Fibroblast of skin of right biceps (primary cell): ENCODE results near the gene SMARCA2.

Experiments used
- DNase-seq: peaks from one replicate; pipeline ENCODE4 v3.0.0-alpha.2; 2013

The SMARCA2 gene

DNA sequence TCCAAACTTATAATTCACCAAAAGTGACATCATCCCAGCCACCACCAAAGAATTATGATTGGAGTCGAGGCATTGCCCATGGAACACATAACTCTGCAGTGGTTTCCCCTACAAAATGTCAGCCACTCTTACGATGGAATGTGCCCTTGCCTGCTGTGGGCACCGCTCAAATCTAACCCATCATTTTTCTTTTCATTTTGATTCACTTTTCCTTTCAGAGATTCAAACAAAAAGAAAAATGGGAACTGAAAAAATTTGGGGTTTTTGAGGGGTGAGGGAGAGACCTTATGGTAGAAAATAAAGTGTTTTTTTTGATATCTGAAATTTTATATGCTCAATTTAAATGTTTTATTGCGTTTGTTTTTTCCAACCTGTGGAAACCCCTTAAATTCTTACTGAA is 28.1 kb downstream of the SMARCA2 start:
- DNase-seq = no peak

GRCh38 chr9:2043881-2044462 is 28.8 kb downstream of the SMARCA2 start:
- DNase-seq = no peak

DNA sequence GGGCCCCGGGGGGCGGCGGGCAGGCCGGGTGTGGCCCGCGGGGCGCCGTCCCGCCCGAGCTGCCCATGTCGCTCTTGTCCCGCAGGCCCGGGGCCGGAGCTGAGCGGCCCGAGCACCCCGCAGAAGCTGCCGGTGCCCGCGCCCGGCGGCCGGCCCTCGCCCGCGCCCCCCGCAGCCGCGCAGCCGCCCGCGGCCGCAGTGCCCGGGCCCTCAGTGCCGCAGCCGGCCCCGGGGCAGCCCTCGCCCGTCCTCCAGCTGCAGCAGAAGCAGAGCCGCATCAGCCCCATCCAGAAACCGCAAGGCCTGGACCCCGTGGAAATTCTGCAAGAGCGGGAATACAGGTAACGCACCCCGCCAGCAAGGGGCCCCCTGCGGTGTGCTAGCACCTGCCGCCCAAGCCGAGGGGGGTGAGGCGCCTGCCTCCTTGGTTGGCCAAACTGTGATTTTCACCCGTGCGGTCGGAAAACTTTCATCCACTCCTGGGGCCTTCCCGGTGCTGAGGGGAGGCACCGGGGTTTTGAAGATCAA is 32.1 kb downstream of the SMARCA2 start:
- no peak for DNase-seq

DNA sequence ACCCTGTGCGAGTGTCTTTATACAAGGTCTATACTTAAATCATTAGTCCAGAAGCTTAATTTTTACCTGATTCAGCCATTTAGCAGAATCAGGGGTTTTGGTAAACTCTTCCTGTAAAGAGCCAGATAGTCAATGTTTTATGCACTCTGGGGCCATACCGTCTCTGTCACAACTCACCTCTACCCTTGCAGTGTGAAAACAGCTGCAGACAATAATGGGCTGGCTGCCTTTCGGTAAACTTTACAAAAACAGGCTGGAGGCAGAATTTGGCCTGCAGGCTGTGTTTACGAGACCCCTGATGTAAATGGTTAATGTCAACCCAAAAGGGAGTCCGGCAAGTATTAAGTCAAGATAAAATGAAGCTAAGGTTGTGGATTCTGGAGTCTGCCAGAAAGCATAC is 32.8 kb downstream of the SMARCA2 start:
- DNase-seq = no peak

DNA sequence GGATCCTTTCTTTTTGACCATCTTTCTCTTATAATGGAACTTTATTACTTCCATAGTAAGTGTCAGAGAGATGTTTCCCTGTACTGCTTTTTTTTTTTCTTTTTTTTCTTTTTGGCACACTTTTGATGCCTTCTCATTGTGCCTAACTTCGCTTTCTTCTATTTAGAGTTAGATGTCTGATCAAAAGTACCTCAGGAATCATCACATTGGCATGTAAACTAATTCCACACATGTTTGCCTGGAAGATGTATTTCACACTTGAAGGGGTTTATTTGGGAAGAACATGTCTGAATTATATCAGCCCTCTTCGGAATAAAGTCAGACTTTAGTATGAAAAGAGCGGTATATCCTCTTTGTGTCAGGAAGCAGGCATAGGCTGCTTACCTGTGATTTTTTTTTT is 35.1 kb downstream of the SMARCA2 start:
- peak; percentile 17 for DNase-seq

DNA sequence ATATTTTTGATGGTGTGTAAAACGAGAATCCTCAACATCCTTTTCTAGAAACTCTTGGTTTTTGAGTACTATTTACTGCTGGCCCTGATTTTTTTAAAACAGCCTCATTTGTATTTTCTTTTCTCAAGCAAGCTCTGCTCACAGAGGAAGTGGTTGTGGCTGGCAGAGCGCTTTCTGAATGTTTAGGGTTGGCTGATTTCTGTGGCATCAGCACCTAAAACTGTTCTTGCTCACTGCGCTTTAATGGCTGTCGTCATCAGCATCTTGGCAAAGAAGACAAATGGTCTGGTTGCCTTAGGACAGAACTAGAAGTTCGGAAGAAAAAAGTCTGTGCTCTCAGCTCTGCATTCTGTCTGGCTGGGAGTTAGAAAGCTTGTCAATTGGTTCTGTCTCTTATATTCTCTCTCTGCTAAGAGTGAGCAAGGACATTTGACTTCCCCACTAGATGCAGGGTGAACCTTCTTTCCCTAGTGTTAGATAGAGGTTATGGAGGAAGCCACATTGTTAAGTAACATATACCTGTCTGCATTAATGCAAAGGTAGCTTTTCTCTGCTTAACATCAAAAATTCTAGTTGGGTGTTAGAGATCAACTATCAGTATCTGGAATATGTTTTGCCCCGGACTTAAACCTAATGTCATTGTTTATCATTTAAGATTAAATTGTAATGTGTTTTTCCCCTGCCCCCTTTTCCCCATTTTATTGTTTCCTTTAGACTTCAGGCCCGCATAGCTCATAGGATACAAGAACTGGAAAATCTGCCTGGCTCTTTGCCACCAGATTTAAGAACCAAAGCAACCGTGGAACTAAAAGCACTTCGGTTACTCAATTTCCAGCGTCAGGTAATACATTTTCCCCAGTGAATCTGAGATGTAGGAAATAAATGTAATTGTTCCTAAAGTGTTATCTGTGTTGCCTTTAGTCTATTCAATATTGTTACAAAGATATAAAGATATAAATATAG is 39.0 kb downstream of the SMARCA2 start:
- DNase-seq = peak; percentile 63

- peak; percentile 46 for DNase-seq
Measured at GRCh38 chr9:2055203-2055658, 40.1 kb downstream of the SMARCA2 start.

DNA sequence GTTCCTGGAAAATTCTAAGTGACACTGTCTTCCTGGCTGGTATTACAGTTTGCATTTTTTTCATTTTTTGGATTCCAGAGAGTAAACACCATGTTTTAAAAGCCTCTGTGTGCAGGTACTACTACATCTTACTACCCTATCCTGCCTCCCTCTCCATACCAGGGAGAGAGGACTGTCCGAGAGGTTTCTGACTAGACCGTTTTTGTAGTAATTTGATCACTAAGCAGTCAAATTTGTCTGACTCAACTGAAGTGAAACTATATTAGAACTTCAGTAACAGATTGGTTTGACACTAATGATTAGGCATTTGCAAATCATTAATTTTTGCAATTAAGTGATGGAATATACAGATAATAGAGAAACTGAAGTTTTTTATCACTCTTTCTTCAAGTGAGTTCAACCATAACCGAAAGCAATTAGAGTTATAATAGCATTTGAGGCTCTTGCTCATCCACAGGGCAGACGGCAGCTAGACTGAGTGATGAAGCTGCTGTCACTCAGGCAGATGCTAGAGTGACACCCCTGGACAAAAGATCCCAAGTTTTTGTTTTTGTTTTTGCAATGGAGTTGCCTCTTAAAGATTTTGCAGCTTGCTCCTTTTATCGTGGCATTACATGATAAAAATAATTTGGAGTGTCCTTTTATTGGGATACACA is 44.3 kb downstream of the SMARCA2 start:
- no peak for DNase-seq

DNA sequence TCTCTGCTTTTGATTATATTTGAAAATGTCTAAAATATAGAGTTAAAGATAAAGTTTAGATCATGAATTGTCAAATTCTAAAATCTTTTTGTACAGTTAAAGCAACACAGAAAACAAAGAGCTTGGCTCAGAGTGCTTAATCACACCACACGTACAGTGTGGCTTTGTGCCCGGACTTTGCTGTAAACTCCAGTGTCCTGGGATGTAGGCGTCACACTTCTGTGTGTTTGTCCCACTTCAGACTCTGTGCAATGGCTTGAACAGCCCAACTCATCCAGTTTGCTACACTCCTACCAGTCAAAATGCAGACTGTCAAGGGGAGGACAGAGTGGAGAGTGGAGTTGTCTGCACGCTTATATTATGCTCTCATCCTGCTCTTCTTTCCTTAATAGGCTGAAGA is 45.3 kb downstream of the SMARCA2 start:
- DNase-seq = no peak

GRCh38 chr9:2065704-2066103 is 50.6 kb downstream of the SMARCA2 start:
- no peak for DNase-seq

DNA sequence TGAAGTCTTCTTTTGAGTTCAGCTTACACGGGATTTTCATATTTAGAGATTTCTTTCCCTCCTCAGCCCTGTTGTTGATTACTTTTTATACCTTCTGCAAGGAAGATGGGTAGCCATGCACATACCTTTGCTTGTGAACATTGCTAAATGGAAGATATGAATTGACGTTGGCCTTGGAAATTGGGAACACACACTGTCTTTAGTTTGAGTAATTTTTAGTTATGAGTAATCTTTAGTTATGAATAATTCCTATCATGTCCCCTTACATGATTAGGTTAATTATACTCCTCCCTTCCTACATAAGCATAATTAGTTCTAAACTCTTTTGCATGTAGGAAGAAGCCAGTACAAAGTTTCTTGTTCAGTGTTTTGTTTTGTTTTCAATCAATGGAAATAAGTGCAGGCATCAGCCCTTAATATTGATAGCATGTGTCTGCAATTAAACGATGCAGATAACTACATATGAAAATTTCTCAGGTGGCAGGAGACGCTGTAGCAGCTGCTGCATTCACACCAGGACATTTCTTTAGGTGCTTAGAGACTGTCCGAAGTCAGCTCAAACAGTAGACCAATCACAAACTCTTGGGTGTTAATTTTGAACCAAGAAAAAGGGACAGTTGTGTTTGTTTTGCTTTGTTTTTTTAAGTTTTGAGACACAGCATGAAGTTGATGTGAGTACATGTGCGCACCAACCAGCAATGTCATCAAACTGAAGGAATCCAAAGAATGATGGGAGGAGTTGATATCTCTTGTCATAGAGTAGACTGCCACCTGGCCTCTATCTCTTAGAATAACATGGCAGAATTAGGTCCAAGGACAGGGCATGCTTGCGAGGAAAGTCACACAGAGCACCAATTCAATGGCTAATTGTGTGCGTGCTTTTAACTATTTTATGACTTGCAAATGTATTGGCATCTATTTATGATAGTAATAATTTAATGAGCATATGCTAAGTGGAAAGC is 51.4 kb downstream of the SMARCA2 start:
- peak; percentile 56 for DNase-seq

- DNase-seq = no peak
Measured at GRCh38 chr9:2072752-2073405, 57.7 kb downstream of the SMARCA2 start.

GRCh38 chr9:2082772-2083171 is 67.6 kb downstream of the SMARCA2 start:
- peak; percentile 62 for DNase-seq

GRCh38 chr9:2083479-2083878 is 68.3 kb downstream of the SMARCA2 start:
- DNase-seq = peak; percentile 34

- DNase-seq = peak; percentile 77
Measured at GRCh38 chr9:2085716-2086115, 70.6 kb downstream of the SMARCA2 start.

GRCh38 chr9:2086116-2086515 is 71.0 kb downstream of the SMARCA2 start:
- no peak for DNase-seq

DNA sequence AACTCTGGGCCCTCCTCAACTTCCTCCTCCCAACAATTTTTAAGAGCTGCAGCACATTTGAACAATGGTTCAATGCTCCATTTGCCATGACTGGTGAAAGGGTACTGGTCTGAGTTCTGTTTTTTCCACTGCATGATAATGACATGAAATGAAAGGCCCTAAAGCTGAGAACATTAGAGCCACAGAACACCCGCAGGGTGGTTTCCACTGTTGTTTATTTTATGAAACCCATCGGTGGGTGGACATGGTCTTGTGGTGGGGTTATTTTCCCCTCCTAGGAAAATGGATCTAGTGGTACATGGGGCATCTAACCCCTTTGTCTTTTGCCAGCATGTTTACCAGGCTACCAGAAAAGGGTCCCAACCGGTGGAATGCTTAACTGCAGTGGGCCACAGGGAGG is 71.8 kb downstream of the SMARCA2 start:
- DNase-seq = no peak

DNA sequence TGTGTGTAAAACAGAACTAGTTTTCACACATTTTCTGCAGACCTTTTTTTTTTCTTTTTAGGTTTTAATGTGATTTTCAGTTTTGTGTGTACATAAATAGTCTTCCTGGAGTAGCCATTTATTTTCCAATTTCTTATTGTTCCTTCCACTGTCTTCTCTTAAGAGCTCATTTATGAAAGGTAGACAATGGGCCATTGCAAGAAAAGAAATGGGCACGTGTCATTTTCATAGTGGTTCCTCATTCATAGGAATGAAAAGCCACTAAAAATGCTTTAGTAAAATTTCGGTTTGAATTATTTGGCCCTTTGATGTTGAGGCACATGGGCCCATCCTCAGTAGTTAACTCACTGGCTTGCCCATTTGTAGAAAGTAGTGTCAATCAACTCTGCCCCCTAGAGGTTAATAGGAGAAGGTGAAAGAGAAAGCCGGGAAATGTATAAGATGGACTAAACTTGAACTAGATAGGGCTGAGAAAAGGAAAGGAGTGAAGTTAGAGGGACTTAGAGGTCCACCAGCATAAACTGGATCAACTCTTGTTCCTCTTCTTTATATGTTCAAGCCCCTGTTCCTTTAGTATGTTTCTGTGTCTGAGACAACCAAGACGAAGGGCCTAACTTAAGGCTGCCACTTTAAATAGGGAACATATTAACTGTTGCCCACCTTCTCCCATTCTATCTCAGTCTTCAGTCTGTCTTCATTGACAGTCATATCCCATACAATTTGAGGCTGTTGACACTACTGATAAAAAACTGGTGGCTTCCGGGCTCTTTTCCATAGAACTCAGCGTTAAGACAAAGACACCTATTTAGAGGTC is 72.6 kb downstream of the SMARCA2 start:
- DNase-seq = peak; percentile 63

- peak; percentile 67 for DNase-seq
Measured at GRCh38 chr9:2093920-2094597, 78.9 kb downstream of the SMARCA2 start.

GRCh38 chr9:2096376-2096970 is 81.3 kb downstream of the SMARCA2 start:
- no peak for DNase-seq
